Gastrocnemius medialis (tissue), 4 donors: Measurements from ENCODE around the gene ALB. TPM values are rescaled to one million over a fixed set of nuclear protein-coding genes. Genes with fewer than 3 reads are reported as not detected.

Experiments
- ATAC-seq, 2 donors: fragments of 150-250 bp; one replicate each; pipeline ENCODE4 v1.9.1; 2016
- DNase-seq, 2 donors: peaks; one replicate each; pipeline ENCODE4 v3.0.0-alpha.2; 2019
- H3K27ac ChIP-seq, 4 donors: fragments of 200-600 bp; sonication (generic); 1 replicate in 1 of 4; 2 replicates in 3 of 4; pipeline ENCODE4 v1.5.1; 2016 to 2018; ENCODE audit warnings: mild to moderate bottlenecking in 2 of 4, moderate library complexity in 1 of 4
- H3K27me3 ChIP-seq, 3 donors: fragments of 200-600 bp; sonication (generic) in 2 of 3; 1 replicate in 1 of 3; 2 replicates in 2 of 3; pipeline versions ENCODE4 v1.5.1 to v1.6.0; 2016 to 2019; ENCODE audit warnings: mild to moderate bottlenecking in 1 of 3, moderate library complexity in 1 of 3
- H3K36me3 ChIP-seq, 2 donors: fragments of 200-600 bp; sonication (generic) in 1 of 2; one replicate each; pipeline ENCODE4 v1.5.1; 2017 to 2018
- H3K4me1 ChIP-seq, 2 donors: fragments of 200-600 bp; sonication (generic) in 1 of 2; one replicate each; pipeline ENCODE4 v1.5.1; 2016 to 2017; ENCODE audit warnings: mild to moderate bottlenecking in 2 of 2
- H3K4me3 ChIP-seq, 4 donors: fragments of 200-600 bp; sonication (generic) in 3 of 4; 1 replicate in 1 of 4; 2 replicates in 3 of 4; pipeline ENCODE4 v1.5.1; 2016 to 2019; ENCODE audit warnings: mild to moderate bottlenecking in 2 of 4
- H3K9me3 ChIP-seq, 3 donors: fragments of 200-600 bp; sonication (generic) in 2 of 3; 1 replicate in 1 of 3; 2 replicates in 2 of 3; pipeline ENCODE4 v1.5.1; 2016 to 2019
- CTCF ChIP-seq, 5 experiments: fragments of 450-650 bp in 3 of 5; fragments of 200-600 bp in 2 of 5; sonication (generic) in 2 of 5; IDR thresholded peaks in 4 of 5; conservative IDR thresholded peaks in 1 of 5; 1 replicate in 4 of 5; 2 replicates in 1 of 5; pipeline ENCODE4 v1.5.1; 2016 to 2019; ENCODE audit warnings: antibody characterized with exemption in 5 of 5, mild to moderate bottlenecking in 3 of 5, moderate library complexity in 3 of 5
- POLR2A ChIP-seq, 2 donors: fragments of 450-650 bp; IDR thresholded peaks; one replicate each; pipeline ENCODE4 v1.6.1; 2017; ENCODE audit warnings: antibody characterized with exemption in 2 of 2, mild to moderate bottlenecking in 2 of 2, moderate library complexity in 2 of 2
- in situ Hi-C, 4 donors: fragments of 200-750 bp; cut with MboI; loops; one replicate each; pipeline versions ENCODE4 v1.15.0 to v1.8.0; 2017; ENCODE audit warnings: low sequenced_read_pairs in 4 of 4
- intact Hi-C: fragments of 100-400 bp; cut with DNase I; formaldehyde crosslinking; loops from one replicate; pipeline ENCODE4 v1.15.1; 2023; ENCODE audit warnings: low total_unique reads
- total RNA-seq, 4 donors: library from RNA; depleted of rRNA; stranded (reverse); fragments of >200 nt; gene quantifications; one replicate each; pipeline versions ENCODE4 v1.1.0 to v1.2.3, GENCODE V29; 2016

The ALB gene
- total RNA-seq, 4 donors from 2014 or later: 67.3 to 166 TPM; not detected in 2

GRCh38 chr4:73431813-73432168 is 27.7 kb downstream of the ALB start:
- no peak for DNase-seq
- no peaks in the 10 kb centered on the region for H3K36me3 ChIP-seq

GRCh38 chr4:73432169-73433000 is 28.3 kb downstream of the ALB start:
- intact Hi-C loops (no loop called here), in situ Hi-C loops (no loop called here)
- H3K27me3 ChIP-seq: no peaks in the 10 kb centered on the region
- H3K4me1 ChIP-seq: no peaks in the 10 kb centered on the region
- ATAC-seq (no peak), DNase-seq (no peak)
- no peak overlapping the region for H3K4me3 ChIP-seq
- no peak for TF ChIP-seq POLR2A (IDR thresholded peaks at IDR 0.05)
- no peak for TF ChIP-seq CTCF (IDR thresholded peaks at IDR 0.05 in 4 of 5, conservative IDR thresholded peaks at IDR 0.05 in 1 of 5)
- no peak overlapping the region for H3K27ac ChIP-seq
- no peaks in the 10 kb centered on the region for H3K9me3 ChIP-seq
- no peaks in the 10 kb centered on the region for H3K36me3 ChIP-seq

More at GRCh38 chr4:73431813-73432168, 27.7 kb downstream of the ALB start:
- no peak for ATAC-seq
- Histone ChIP-seq H3K9me3 (no peaks in the 10 kb centered on the region), H3K27me3 (no peaks in the 10 kb centered on the region), H3K4me3 (no peak overlapping the region), H3K4me1 (no peaks in the 10 kb centered on the region), H3K27ac (no peak overlapping the region)
- in situ Hi-C loops (no loop called here), intact Hi-C loops (no loop called here)
- no peak for TF ChIP-seq CTCF (IDR thresholded peaks at IDR 0.05 in 4 of 5, conservative IDR thresholded peaks at IDR 0.05 in 1 of 5)
- no peak for TF ChIP-seq POLR2A (IDR thresholded peaks at IDR 0.05)

- in situ Hi-C loops: no loop called here
- Histone ChIP-seq H3K36me3 (no peaks in the 10 kb centered on the region), H3K27me3 (no peaks in the 10 kb centered on the region)
These were observed 29.1 kb downstream of the ALB start for GRCh38 chr4:73433140-73433539.

GRCh38 chr4:73434311-73434710 is 30.2 kb downstream of the ALB start:
- intact Hi-C loops (no loop called here), in situ Hi-C loops (no loop called here)
- Histone ChIP-seq H3K27me3 (no peaks in the 10 kb centered on the region), H3K9me3 (no peaks in the 10 kb centered on the region), H3K36me3 (no peaks in the 10 kb centered on the region), H3K27ac (no peak overlapping the region), H3K4me1 (no peaks in the 10 kb centered on the region), H3K4me3 (no peak overlapping the region)
- DNase-seq (no peak), ATAC-seq (no peak)
- no peak for TF ChIP-seq POLR2A (IDR thresholded peaks at IDR 0.05)
- no peak for TF ChIP-seq CTCF (IDR thresholded peaks at IDR 0.05 in 4 of 5, conservative IDR thresholded peaks at IDR 0.05 in 1 of 5)

More at GRCh38 chr4:73433140-73433539, 29.1 kb downstream of the ALB start:
- no peaks in the 10 kb centered on the region for H3K9me3 ChIP-seq
- no peaks in the 10 kb centered on the region for H3K4me1 ChIP-seq
- intact Hi-C loops: no loop called here
- H3K4me3 ChIP-seq: no peak overlapping the region
- ATAC-seq: no peak
- no peak overlapping the region for H3K27ac ChIP-seq
- no peak for DNase-seq
- TF ChIP-seq CTCF (IDR thresholded peaks at IDR 0.05 in 4 of 5, conservative IDR thresholded peaks at IDR 0.05 in 1 of 5) (no peak), POLR2A (IDR thresholded peaks at IDR 0.05) (no peak)
